GM23338 (cell line): ENCODE measurements around the gene ASXL2. TPM values are rescaled to one million over a fixed set of nuclear protein-coding genes. Genes with fewer than 3 reads are reported as not detected.

Experiments used
- ATAC-seq: fragments of 200-7000 bp; cut with Tn5 transposase; 3 replicates; pipeline ENCODE4 v1.9.1; 2020
- DNase-seq: peaks from one replicate; pipeline ENCODE4 v3.0.0-alpha.2; 2015; ENCODE audit warnings: low spot score
- H2AFZ ChIP-seq: fragments of 200-600 bp; sonication (generic); 2 replicates; pipeline ENCODE4 v1.8.0; 2016; ENCODE audit warnings: antibody characterized with exemption, mild to moderate bottlenecking, moderate library complexity
- H3F3A ChIP-seq: fragments of 200-600 bp; sonication (generic); replicated peaks from 2 replicates; pipeline ENCODE4 v1.8.0; 2017; ENCODE audit warnings: antibody characterized with exemption, mixed run types, low read depth
- H3K27ac ChIP-seq: fragments of 200-600 bp; sonication (generic); 2 replicates; pipeline ENCODE4 v1.6.1; 2016; ENCODE audit warnings: low read depth
- H3K27me3 ChIP-seq: fragments of 200-600 bp; sonication (generic); 2 replicates; pipeline ENCODE4 v1.8.0; 2016; ENCODE audit warnings: mild to moderate bottlenecking, mixed run types, moderate library complexity; ENCODE audit not compliant: insufficient read depth
- H3K36me3 ChIP-seq: fragments of 200-600 bp; sonication (generic); 2 replicates; pipeline ENCODE4 v1.8.0; 2016; ENCODE audit warnings: mild to moderate bottlenecking; ENCODE audit not compliant: insufficient read depth
- H3K4me1 ChIP-seq: fragments of 200-600 bp; sonication (generic); 2 replicates; pipeline ENCODE4 v1.8.0; 2016; ENCODE audit warnings: mild to moderate bottlenecking, moderate library complexity; ENCODE audit not compliant: insufficient read depth
- H3K4me2 ChIP-seq: fragments of 200-600 bp; sonication (generic); 2 replicates; pipeline ENCODE4 v1.7.1; 2017; ENCODE audit warnings: mixed run types
- H3K4me3 ChIP-seq: fragments of 200-600 bp; sonication (generic); 2 replicates; pipeline ENCODE4 v1.6.1; 2016; ENCODE audit warnings: mixed run types
- H3K79me2 ChIP-seq: fragments of 200-600 bp; sonication (generic); replicated peaks from 2 replicates; pipeline ENCODE4 v1.8.0; 2017; ENCODE audit warnings: mild to moderate bottlenecking; ENCODE audit not compliant: insufficient read depth
- H3K9me2 ChIP-seq: fragments of 200-600 bp; sonication (generic); 2 replicates; pipeline ENCODE4 v1.8.0; 2017; ENCODE audit not compliant: insufficient read depth
- H4K20me1 ChIP-seq: fragments of 200-600 bp; sonication (generic); replicated peaks from 2 replicates; pipeline ENCODE4 v1.8.0; 2017; ENCODE audit warnings: mild to moderate bottlenecking; ENCODE audit not compliant: insufficient read depth
- H3K27ac Mint-ChIP-seq: 2 replicates; pipeline ENCODE4 v1.8.0; 2020; ENCODE audit warnings: inconsistent platforms, mild to moderate bottlenecking, moderate library complexity, mixed read lengths
- H3K27me3 Mint-ChIP-seq: 3 replicates; pipeline ENCODE4 v1.8.0; 2022; ENCODE audit warnings: low read depth, mild to moderate bottlenecking, moderate library complexity, mixed read lengths, inconsistent platforms; ENCODE audit not compliant: insufficient read depth, poor library complexity
- H3K36me3 Mint-ChIP-seq: 3 replicates; pipeline ENCODE4 v1.8.0; 2021; ENCODE audit warnings: low read depth, mild to moderate bottlenecking, inconsistent platforms, moderate library complexity, mixed read lengths
- H3K4me1 Mint-ChIP-seq: 3 replicates; pipeline ENCODE4 v1.8.0; 2020; ENCODE audit warnings: mild to moderate bottlenecking, inconsistent platforms, mixed read lengths
- H3K4me3 Mint-ChIP-seq: 3 replicates; pipeline ENCODE4 v1.8.0; 2021; ENCODE audit warnings: moderate library complexity, mild to moderate bottlenecking, inconsistent platforms, mixed read lengths
- H3K9me3 Mint-ChIP-seq: 3 replicates; pipeline ENCODE4 v1.8.0; 2020; ENCODE audit warnings: moderate library complexity, mild to moderate bottlenecking, inconsistent platforms, mixed read lengths
- CREB1 ChIP-seq: fragments of 250-450 bp; sonication (Bioruptor Pico); IDR thresholded peaks from 2 replicates; pipeline ENCODE4 v1.5.0; 2020; ENCODE audit warnings: low read depth, mild to moderate bottlenecking, moderate library complexity
- ETS1 ChIP-seq: IDR thresholded peaks from 2 replicates; pipeline ENCODE4 v1.6.1; 2016; ENCODE audit warnings: antibody characterized with exemption
- EZH2 ChIP-seq: fragments of 200-600 bp; sonication (generic); IDR thresholded peaks from one replicate; pipeline ENCODE4 v1.8.0; 2017; ENCODE audit warnings: antibody characterized with exemption, mild to moderate bottlenecking, low read depth; ENCODE audit not compliant: unreplicated experiment
- EZH2phosphoT487 ChIP-seq: fragments of 200-600 bp; sonication (generic); IDR thresholded peaks from one replicate; pipeline ENCODE4 v1.8.1; 2018; ENCODE audit warnings: antibody characterized with exemption; ENCODE audit not compliant: unreplicated experiment
- JUNB ChIP-seq: IDR thresholded peaks from one replicate; pipeline ENCODE4 v1.6.1; 2016; ENCODE audit warnings: antibody characterized with exemption; ENCODE audit not compliant: unreplicated experiment
- NANOG ChIP-seq: IDR thresholded peaks from 2 replicates; pipeline ENCODE4 v1.6.1; 2016; ENCODE audit warnings: antibody characterized with exemption, borderline replicate concordance
- POLR2AphosphoS5 ChIP-seq: IDR thresholded peaks from 2 replicates; pipeline ENCODE4 v1.6.1; 2016; ENCODE audit warnings: antibody characterized with exemption, low read depth
- REST ChIP-seq: IDR thresholded peaks from one replicate; pipeline ENCODE4 v1.6.1; 2018; ENCODE audit warnings: antibody characterized with exemption; ENCODE audit not compliant: unreplicated experiment
- STAT1 ChIP-seq: IDR thresholded peaks from one replicate; pipeline ENCODE4 v1.6.1; 2016; ENCODE audit warnings: antibody characterized with exemption; ENCODE audit not compliant: unreplicated experiment
- ZNF114 ChIP-seq: fragments of 250-450 bp; sonication (Bioruptor Pico); IDR thresholded peaks from 2 replicates; pipeline ENCODE4 v1.5.0; 2020; ENCODE audit warnings: mild to moderate bottlenecking, moderate library complexity
- ZNF331 ChIP-seq: fragments of 250-450 bp; sonication (Bioruptor Pico); IDR thresholded peaks from 2 replicates; pipeline ENCODE4 v1.5.0; 2020; ENCODE audit warnings: low read depth, mild to moderate bottlenecking, moderate library complexity
- ZNF462 ChIP-seq: fragments of 250-450 bp; sonication (Bioruptor Pico); IDR thresholded peaks from 2 replicates; pipeline ENCODE4 v1.5.0; 2020; ENCODE audit warnings: mild to moderate bottlenecking, moderate library complexity
- polyA plus RNA-seq: library from polyadenylated mRNA; unstranded; fragments of >200 nt; fragmentation: Nextera tagmentation; extraction: Ambion mirVana; gene quantifications from 2 replicates; pipeline ENCODE4 v1.2.1, GENCODE V29; 2016
- total RNA-seq: library from RNA; depleted of rRNA; stranded (reverse); fragments of >200 nt; shearing (Covaris generic); gene quantifications from 2 replicates; pipeline ENCODE4 v1.2.3, GENCODE V29; 2014

The ASXL2 gene
- total and polyA plus RNA-seq, 2 experiments from 2014 or later: 7.0 to 21.8 TPM

GRCh38 chr2:25749676-25750075, 128.6 kb downstream of the ASXL2 start (continued):
- TF ChIP-seq EZH2phosphoT487: no peak
- no peak for TF ChIP-seq EZH2
- TF ChIP-seq CREB1: no peak
- no peak for TF ChIP-seq ZNF114 (CRISPR knock-in tag)
- no peak for TF ChIP-seq ETS1
- TF ChIP-seq REST: no peak
- no peak for TF ChIP-seq NANOG

- no peaks in the 10 kb centered on the region for H3K9me3 Mint-ChIP-seq
- H3K4me1 Mint-ChIP-seq: peaks cover 36% of the 10 kb centered on the region
- H2AFZ ChIP-seq: no peak overlapping the region
- no peaks in the 10 kb centered on the region for H3K79me2 ChIP-seq
- no peak overlapping the region for H3K4me2 ChIP-seq
- no peaks in the 10 kb centered on the region for H3K27me3 ChIP-seq
- no peaks in the 10 kb centered on the region for H4K20me1 ChIP-seq
- no peaks in the 10 kb centered on the region for H3F3A ChIP-seq
- no peak overlapping the region for H3K4me3 Mint-ChIP-seq
- H3K4me1 ChIP-seq: peaks cover 13% of the 10 kb centered on the region
- no peak overlapping the region for H3K27ac ChIP-seq
- peaks cover 21% of the 10 kb centered on the region for H3K36me3 Mint-ChIP-seq
- H3K27me3 Mint-ChIP-seq: peaks cover 1% of the 10 kb centered on the region
- H3K36me3 ChIP-seq: peaks cover 11% of the 10 kb centered on the region; the same call in 1 of the 2 replicates
- DNase-seq: no peak
- no peak overlapping the region for H3K27ac Mint-ChIP-seq
- H3K9me2 ChIP-seq: no peaks in the 10 kb centered on the region
- no peak for ATAC-seq
- no peak overlapping the region for H3K4me3 ChIP-seq
- no peak for TF ChIP-seq JUNB
- no peak for TF ChIP-seq CREB1
- no peak for TF ChIP-seq EZH2phosphoT487
- no peak for TF ChIP-seq EZH2
- TF ChIP-seq STAT1: no peak
- TF ChIP-seq ETS1: no peak
- no peak for TF ChIP-seq NANOG
- no peak for TF ChIP-seq POLR2AphosphoS5
- no peak for TF ChIP-seq ZNF462 (CRISPR knock-in tag)
- TF ChIP-seq ZNF331 (CRISPR knock-in tag): no peak
- TF ChIP-seq ZNF114 (CRISPR knock-in tag): no peak
Measured at GRCh38 chr2:25744055-25744454, 134.2 kb downstream of the ASXL2 start.
